T-helper 22 cell (primary cell): ENCODE results near the gene KLHL18.
A peak's percentile ranks its signal among the peaks of the same experiment; 100 is the strongest.
"Not testable (repeated sequence)": the region's sequence is repeated elsewhere in the genome, so short reads cannot be mapped to it uniquely, and the experiment has no call there.

Source experiments
- DNase-seq: peaks from one replicate; pipeline ENCODE4 v3.0.0-alpha.2; 2020; ENCODE audit warnings: low read depth

KLHL18 gene

GRCh38 chr3:47365213-47366153, 82.7 kb downstream of the KLHL18 start:
- no peak for DNase-seq

GRCh38 chr3:47366833-47367232, 84.1 kb downstream of the KLHL18 start:
- DNase-seq: no peak

GRCh38 chr3:47367631-47368030, 84.9 kb downstream of the KLHL18 start:
- no peak for DNase-seq

- not testable (repeated sequence) for DNase-seq
Observed at GRCh38 chr3:47370020-47370419, 87.3 kb downstream of the KLHL18 start.

- no peak for DNase-seq
Observed at GRCh38 chr3:47370887-47371697, 88.3 kb downstream of the KLHL18 start.

- DNase-seq: no peak
Observed at GRCh38 chr3:47374587-47374986, 91.8 kb downstream of the KLHL18 start.

- no peak for DNase-seq
Observed at GRCh38 chr3:47376393-47376792, 93.6 kb downstream of the KLHL18 start.

GRCh38 chr3:47377186-47377585, 94.4 kb downstream of the KLHL18 start:
- DNase-seq: no peak

- DNase-seq: no peak
Observed at GRCh38 chr3:47378869-47379268, 96.1 kb downstream of the KLHL18 start.

GRCh38 chr3:47379411-47379899, 96.7 kb downstream of the KLHL18 start:
- DNase-seq: no peak

GRCh38 chr3:47380026-47380600, 97.4 kb downstream of the KLHL18 start:
- DNase-seq: no peak

- DNase-seq: peak; percentile 97
Observed at GRCh38 chr3:47380601-47381316, 98.0 kb downstream of the KLHL18 start, which contains the start of gene PTPN23. Gene PTPN23, plus strand, starts transcription at chr3:47381021. Its CDS starts 76 bp downstream, at chr3:47381097.

GRCh38 chr3:47381317-47382157, 98.8 kb downstream of the KLHL18 start:
- peak; percentile 55 for DNase-seq

GRCh38 chr3:47384425-47384824, 101.7 kb downstream of the KLHL18 start:
- DNase-seq: no peak

GRCh38 chr3:47385007-47385406, 102.3 kb downstream of the KLHL18 start:
- no peak for DNase-seq

- no peak for DNase-seq
Observed at GRCh38 chr3:47385796-47386195, 103.1 kb downstream of the KLHL18 start.

- no peak for DNase-seq
Observed at GRCh38 chr3:47392933-47393332, 110.2 kb downstream of the KLHL18 start.

GRCh38 chr3:47394140-47394870, 111.6 kb downstream of the KLHL18 start:
- DNase-seq: no peak

- DNase-seq: no peak
Observed at GRCh38 chr3:47394881-47395280, 112.1 kb downstream of the KLHL18 start.
